Measurements from ENCODE around the gene LGALS3BP.

DNA sequence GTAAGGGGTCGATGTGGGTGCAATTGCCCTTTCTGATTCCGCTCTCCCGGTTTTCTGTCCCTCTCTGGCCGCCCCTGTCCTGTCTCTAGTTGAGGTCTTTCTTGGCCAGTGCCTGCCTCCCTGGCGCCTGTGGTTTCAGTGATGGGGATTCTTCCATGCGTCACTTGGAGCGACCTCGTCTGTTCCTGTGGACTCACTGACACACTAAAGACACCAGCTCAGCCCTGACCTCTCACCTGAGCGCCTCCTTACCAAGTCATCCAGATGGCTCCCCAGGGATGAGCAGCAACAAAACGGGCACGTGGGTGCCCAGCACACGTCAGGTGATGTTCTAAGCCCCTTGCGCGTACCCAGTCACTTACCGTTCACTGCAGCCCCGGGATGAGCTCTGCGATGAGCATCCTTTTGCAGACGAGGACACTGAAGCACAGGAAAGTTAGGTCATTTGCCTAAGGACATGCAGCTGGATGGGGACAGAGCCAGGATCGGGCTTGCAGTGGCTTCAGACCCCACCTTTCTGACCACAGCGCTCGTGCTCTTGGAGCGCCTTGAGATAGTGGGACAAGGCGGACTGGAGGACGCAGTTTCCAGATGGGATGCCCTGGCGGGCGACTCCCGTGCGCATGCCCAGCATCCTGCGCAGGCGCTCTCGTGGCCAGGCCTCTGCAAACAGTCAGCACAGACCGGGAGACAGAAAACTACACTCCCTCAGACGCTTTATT, 11.5 kb upstream of the LGALS3BP start:
- TF ChIP-seq, protein P1, sequence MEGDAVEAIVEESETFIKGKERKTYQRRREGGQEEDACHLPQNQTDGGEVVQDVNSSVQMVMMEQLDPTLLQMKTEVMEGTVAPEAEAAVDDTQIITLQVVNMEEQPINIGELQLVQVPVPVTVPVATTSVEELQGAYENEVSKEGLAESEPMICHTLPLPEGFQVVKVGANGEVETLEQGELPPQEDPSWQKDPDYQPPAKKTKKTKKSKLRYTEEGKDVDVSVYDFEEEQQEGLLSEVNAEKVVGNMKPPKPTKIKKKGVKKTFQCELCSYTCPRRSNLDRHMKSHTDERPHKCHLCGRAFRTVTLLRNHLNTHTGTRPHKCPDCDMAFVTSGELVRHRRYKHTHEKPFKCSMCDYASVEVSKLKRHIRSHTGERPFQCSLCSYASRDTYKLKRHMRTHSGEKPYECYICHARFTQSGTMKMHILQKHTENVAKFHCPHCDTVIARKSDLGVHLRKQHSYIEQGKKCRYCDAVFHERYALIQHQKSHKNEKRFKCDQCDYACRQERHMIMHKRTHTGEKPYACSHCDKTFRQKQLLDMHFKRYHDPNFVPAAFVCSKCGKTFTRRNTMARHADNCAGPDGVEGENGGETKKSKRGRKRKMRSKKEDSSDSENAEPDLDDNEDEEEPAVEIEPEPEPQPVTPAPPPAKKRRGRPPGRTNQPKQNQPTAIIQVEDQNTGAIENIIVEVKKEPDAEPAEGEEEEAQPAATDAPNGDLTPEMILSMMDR (optimal IDR thresholded peaks at IDR 0.05 in 1 of 3, IDR thresholded peaks at IDR 0.05 in 1 of 3, conservative IDR thresholded peaks at IDR 0.05 in 1 of 3; ENCODE audit: extremely low read depth in 1 of 3, insufficient read depth in 2 of 3, low read length in 3 of 3), result no peak
- no peak for TF ChIP-seq EZH2 (IDR thresholded peaks at IDR 0.05; ENCODE audit: low read length)
